IPS-15b (cell line): Measurements from ENCODE around the gene BZW2.
"Not testable (repeated sequence)": the region's sequence is repeated elsewhere in the genome, so short reads cannot be mapped to it uniquely, and the experiment has no call there.

Experiments
- H3K27me3 ChIP-seq: one replicate; pipeline ENCODE4 v1.6.1; 2013; ENCODE audit warnings: low read length; ENCODE audit not compliant: control insufficient read depth, insufficient read depth
- H3K36me3 ChIP-seq: one replicate; pipeline ENCODE4 v1.6.1; 2013; ENCODE audit warnings: low read length; ENCODE audit not compliant: control insufficient read depth, insufficient read depth
- H3K4me1 ChIP-seq: one replicate; pipeline ENCODE4 v1.6.1; 2013; ENCODE audit warnings: mild to moderate bottlenecking, low read length; ENCODE audit not compliant: control insufficient read depth, insufficient read depth
- H3K4me3 ChIP-seq: one replicate; pipeline ENCODE4 v1.5.1; 2013; ENCODE audit warnings: low read depth, low read length
- H3K9ac ChIP-seq: one replicate; pipeline ENCODE4 v1.6.1; 2013; ENCODE audit warnings: low read depth, mild to moderate bottlenecking, low read length
- H3K9me3 ChIP-seq: one replicate; pipeline ENCODE4 v1.6.1; 2013; ENCODE audit warnings: mild to moderate bottlenecking, low read length; ENCODE audit not compliant: control insufficient read depth, insufficient read depth

Gene BZW2

DNA sequence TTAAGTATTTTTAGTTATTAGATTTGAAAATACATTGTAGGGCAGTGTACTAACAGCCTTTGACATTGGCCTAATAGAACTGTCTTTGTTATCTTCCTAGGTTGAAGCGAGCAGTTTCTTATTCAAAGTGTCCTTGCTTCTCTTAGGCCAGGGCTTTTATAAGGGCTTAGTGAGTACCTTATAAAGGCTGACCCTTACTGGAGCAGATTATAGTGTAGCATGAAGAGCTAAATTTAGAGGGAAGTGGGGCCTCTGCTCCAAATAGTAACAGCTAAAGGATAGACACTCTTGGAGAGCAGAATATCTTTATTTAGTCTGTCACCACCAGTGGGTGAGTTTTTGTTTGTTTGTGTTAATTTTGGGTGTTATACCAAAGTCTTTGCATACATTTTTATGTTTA lies 15.9 kb downstream of the BZW2 start:
- Histone ChIP-seq H3K9ac (no peak overlapping the region), H3K36me3 (no peaks in the 10 kb centered on the region), H3K27me3 (no peaks in the 10 kb centered on the region), H3K4me3 (no peak overlapping the region), H3K9me3 (no peaks in the 10 kb centered on the region), H3K4me1 (peaks cover 6% of the 10 kb centered on the region)

DNA sequence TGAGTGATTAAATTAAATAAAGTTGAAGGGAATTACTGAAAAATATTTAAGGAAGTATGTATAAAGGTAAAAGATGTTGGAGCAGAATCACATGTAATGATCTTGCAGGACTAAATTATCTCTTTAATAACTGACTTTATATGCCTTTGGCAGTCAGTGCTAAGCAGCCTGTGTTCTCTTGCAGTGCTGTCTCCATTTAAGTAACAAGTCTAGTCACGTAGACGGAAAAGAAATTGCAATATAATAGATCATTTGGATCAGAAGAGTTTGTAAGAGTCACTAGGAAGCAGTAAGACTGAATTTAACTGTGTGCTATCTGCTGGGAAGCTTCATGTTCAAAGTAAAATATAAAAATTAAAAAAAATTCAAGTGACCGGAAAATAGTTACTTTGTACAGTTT lies 21.4 kb downstream of the BZW2 start:
- Histone ChIP-seq H3K4me3 (no peak overlapping the region), H3K4me1 (peaks cover 11% of the 10 kb centered on the region), H3K27me3 (no peaks in the 10 kb centered on the region), H3K9me3 (no peaks in the 10 kb centered on the region), H3K9ac (no peak overlapping the region), H3K36me3 (no peaks in the 10 kb centered on the region)

DNA sequence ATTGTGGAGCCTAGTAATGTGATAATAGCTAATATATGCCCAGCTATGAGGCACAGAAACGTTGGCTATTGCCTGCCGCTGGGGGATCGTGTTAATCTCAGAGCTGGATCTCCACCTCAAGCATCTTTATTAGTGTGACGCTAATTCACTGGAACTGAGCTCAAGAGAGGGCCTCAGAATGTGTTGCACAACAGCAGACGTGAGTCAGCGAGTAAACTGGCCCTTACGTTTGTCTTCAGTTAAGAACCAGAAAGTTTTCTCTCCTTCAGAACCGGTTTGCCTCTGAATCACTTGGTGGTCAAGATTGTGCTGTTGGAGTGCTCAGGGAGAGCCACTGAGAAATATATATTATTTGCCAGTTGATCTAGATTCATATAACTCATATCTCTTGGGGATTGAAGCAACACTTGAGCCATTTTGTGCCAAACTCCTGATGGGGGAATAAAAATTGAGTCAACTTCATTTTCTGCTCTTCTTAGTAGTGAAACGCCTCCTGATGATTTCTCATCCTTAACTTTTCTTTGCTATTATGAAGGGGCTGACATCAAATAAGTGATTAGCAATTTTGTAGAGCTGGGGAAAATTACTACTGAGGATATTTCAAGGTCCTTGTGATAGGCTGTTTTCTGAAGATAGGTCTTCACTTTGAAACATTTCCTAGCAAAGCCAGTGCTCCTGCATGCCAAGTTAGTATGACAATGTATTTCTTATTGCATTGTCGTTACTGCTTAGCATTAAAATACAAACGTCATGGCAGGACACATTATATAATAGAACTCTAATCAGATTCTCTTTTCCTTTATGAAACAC lies 22.3 kb downstream of the BZW2 start:
- H3K4me1 ChIP-seq = peaks cover 11% of the 10 kb centered on the region
- H3K9me3 ChIP-seq = no peaks in the 10 kb centered on the region
- H3K4me3 ChIP-seq = no peak overlapping the region
- no peaks in the 10 kb centered on the region for H3K27me3 ChIP-seq
- H3K9ac ChIP-seq = no peak overlapping the region
- H3K36me3 ChIP-seq = no peaks in the 10 kb centered on the region

DNA sequence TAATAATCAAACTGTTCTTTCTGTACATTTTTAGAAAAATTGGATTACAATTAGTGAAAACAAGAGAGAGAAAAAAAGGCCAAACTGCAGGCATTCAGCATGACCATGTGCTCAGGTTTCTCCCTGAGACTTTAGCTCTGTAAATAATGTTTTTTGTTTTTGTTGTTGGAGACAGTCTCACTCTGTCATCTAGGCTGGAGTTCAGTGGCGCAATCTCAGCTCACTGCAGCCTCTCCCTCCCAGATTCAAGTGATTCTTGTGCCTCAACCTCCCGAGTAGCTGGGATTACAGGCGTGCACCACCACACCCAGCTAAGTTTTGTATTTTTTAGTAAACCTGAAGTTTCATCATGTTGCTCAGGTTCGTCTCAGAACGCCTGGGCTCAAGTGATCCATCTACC lies 23.0 kb downstream of the BZW2 start:
- Histone ChIP-seq H3K9ac (no peak overlapping the region), H3K27me3 (no peaks in the 10 kb centered on the region), H3K4me1 (peaks cover 11% of the 10 kb centered on the region), H3K4me3 (no peak overlapping the region), H3K36me3 (no peaks in the 10 kb centered on the region), H3K9me3 (no peaks in the 10 kb centered on the region)

DNA sequence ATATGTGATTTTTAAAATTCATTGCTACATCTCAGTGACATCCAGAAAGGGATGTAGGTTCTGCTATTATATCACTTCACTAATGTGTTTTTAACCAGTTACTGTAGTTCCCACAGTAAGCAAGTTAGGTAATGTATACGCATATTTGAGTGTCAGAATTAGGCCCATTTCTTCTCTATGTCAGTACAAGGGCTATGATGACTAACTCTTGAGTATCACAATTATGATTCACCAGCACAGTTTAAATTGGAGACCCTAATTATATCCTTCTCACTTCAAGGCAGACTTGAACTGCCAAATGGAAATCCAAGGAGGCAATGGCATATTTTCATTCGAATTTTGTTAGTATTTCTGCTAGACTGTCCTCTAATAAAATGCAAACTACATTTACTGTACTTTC lies 23.6 kb downstream of the BZW2 start:
- no peak overlapping the region for H3K4me3 ChIP-seq
- no peak overlapping the region for H3K9ac ChIP-seq
- no peaks in the 10 kb centered on the region for H3K9me3 ChIP-seq
- H3K27me3 ChIP-seq = no peaks in the 10 kb centered on the region
- no peaks in the 10 kb centered on the region for H3K36me3 ChIP-seq
- peaks cover 11% of the 10 kb centered on the region for H3K4me1 ChIP-seq

DNA sequence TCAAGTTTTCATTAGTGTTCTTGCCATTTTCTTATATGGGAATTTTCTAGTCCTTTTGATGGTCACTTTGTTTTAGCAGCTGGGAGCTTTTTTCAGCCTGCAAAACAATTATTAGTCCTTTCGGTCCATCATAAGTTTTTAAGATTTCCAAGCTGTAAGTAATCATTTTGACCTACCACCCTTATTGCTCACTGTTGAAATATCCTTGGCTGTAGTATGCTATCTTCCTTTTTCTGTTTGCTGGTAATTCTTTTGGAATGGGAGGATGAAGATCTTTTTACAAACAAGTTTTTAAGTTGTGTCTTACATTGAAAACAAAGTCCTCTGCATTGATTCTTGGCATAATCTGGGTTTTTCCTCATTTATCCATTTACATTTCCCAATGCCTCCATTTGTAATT lies 24.0 kb downstream of the BZW2 start:
- H3K36me3 ChIP-seq = no peaks in the 10 kb centered on the region
- H3K4me1 ChIP-seq = peaks cover 11% of the 10 kb centered on the region

DNA sequence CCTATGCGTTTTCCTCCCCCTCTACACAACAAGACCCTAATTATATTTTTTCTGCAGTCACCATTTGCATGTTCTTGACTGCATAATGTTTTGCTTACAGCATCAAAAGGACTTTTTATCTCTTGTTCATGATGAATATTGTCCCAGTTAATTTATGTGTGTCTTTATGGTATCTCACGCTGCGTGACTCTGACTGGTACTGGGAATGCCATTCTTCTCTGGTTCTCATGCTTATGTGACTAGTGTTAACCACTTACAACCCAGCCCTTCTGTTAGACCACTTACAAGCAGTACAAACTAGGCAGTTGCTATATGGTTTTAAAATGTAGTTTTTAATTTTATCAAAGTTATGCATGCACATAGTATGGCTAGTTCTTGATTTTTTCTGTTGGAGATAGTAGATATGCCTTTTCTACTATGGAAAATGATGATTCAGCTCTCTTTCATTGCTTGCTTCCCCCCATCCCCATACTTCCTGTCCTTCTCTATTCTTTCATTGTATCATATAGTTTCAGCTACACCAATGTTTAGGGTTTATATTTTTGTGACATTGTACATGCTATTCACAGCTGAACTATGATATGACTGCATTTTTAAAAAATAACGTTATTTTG lies 24.9 kb downstream of the BZW2 start:
- Histone ChIP-seq H3K4me1 (peaks cover 11% of the 10 kb centered on the region), H3K4me3 (no peak overlapping the region), H3K27me3 (no peaks in the 10 kb centered on the region), H3K9me3 (no peaks in the 10 kb centered on the region), H3K9ac (no peak overlapping the region), H3K36me3 (no peaks in the 10 kb centered on the region)

More for the DNA sequence above, 24.0 kb downstream of the BZW2 start:
- Histone ChIP-seq H3K9me3 (no peaks in the 10 kb centered on the region), H3K27me3 (no peaks in the 10 kb centered on the region), H3K4me3 (no peak overlapping the region), H3K9ac (no peak overlapping the region)

DNA sequence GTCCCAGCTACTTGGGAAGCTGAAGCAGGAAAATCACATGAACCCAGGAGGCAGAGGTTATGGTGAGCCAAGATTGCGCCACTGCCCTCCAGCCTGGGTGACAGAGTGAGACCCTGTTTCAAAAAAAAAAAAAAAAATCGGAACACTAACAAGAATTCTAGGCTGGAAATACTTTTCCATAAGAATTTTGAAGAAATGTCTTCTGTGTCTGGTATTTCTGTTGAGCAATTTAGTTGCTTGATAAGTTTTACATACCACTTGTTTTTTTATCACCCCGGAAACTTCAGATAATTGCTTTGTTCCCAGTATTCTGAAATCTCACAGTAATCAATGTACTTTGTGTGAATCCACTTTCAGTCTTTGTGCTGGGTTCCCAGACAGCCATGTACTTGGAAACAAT lies 25.8 kb downstream of the BZW2 start:
- no peaks in the 10 kb centered on the region for H3K27me3 ChIP-seq
- H3K9ac ChIP-seq = no peak overlapping the region
- no peaks in the 10 kb centered on the region for H3K36me3 ChIP-seq
- H3K4me1 ChIP-seq = peaks cover 11% of the 10 kb centered on the region
- no peak overlapping the region for H3K4me3 ChIP-seq
- no peaks in the 10 kb centered on the region for H3K9me3 ChIP-seq

DNA sequence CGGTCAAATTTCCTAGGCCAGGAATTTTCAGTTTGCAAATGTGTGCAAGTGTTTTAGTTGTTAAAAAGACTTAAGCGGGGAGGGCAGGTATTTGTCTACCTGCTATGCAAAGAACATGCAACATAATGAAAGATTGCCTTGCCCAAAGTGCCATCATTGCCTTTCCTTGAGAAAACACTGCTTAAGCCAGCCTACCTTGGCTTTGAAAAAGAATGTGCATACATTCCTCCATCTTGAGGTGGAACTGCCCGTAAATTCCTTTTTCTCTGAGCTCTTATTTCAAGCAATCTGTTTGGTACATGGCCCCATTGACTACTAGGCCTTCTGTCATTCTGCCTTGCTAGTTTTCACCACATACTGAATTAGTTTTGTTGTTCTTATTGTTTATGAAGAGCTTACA lies 29.3 kb downstream of the BZW2 start:
- Histone ChIP-seq H3K4me3 (no peak overlapping the region), H3K36me3 (no peaks in the 10 kb centered on the region), H3K27me3 (no peaks in the 10 kb centered on the region), H3K9ac (no peak overlapping the region), H3K4me1 (peaks cover 7% of the 10 kb centered on the region), H3K9me3 (no peaks in the 10 kb centered on the region)

DNA sequence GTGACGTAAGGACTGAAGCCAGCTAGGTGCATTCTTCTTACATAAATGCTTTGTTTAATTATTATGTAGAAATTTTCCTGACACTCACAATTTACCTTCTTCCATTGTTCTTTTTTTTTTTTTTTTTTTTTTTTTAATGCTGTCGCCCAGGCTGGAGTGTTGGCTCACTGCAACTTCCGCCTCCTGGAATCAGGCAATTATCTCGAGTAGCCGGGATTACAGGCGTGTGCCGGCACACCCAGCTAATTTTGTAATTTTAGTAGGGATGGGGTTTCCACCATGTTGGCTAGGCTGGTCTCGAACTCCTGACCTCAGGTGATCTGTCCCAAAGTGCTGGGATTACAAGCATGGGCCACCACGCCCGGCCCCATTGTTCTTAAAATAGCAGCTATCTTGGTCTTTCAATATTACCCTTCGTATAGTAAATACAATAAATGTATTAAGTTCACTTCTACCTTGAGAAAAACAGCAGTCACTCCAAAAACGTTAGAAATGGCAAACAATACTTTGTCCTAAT lies 32.1 kb downstream of the BZW2 start:
- H3K9me3 ChIP-seq = no peaks in the 10 kb centered on the region
- H3K27me3 ChIP-seq = no peaks in the 10 kb centered on the region
- peaks cover 2% of the 10 kb centered on the region for H3K36me3 ChIP-seq

DNA sequence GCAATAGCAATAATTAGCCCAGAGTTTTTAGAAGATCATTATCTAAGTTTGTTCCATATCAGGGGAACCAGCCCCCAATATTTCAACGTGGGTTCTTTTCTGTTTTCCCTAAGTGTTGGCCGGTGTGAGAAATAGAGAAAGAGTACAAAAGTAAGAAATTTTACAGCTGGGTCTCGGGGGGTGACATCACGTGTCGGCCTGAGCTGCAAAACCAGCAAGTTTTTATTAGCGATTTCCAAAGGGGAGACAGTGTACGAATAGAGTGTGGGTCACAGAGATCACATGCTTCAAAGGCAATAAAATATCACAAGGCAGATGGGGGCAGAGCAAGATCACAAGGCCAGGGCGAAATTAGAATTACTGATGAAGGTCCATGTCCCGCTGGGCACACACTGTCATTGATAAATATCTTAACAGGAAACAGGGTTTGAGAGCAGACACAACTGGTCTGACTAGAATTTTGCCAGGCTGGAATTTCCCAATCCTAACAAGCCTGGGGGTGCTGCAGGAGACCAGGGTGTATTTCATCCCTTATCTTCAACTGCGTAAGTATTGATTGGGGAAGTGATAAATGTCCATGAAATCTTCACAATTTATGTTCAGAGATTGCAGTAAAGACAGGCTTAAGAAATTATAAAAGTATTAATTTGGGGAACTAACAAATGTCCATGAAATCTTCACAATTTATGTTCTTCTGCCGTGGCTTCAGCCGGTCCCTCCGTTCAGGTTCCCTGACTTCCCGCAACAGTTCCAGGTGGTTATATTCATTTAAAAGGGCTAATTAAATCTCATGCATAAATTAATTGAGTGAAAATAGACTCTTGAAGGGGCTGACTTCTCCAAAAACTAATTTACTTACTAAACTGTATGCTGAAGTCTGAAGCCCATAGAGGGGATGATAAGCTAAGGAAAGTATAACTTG lies 32.9 kb downstream of the BZW2 start:
- H3K4me1 ChIP-seq, H3K9me3 ChIP-seq, H3K4me3 ChIP-seq, H3K36me3 ChIP-seq, H3K27me3 ChIP-seq, H3K9ac ChIP-seq: not testable (repeated sequence)

More for the DNA sequence above, 32.1 kb downstream of the BZW2 start:
- Histone ChIP-seq H3K4me3 (no peak overlapping the region), H3K4me1 (no peaks in the 10 kb centered on the region), H3K9ac (no peak overlapping the region)
